Daoy (cell line): ENCODE results near the gene IL17RC. TPM values are rescaled to one million over a fixed set of nuclear protein-coding genes. Genes with fewer than 3 reads are reported as not detected.
"Not testable (repeated sequence)": the region's sequence is repeated elsewhere in the genome, so short reads cannot be mapped to it uniquely, and the experiment has no call there.

Experiments used
- DNase-seq: peaks from one replicate; pipeline ENCODE4 v3.0.0-alpha.2; 2015; ENCODE audit warnings: low read depth
- total RNA-seq: library from RNA; depleted of rRNA; stranded (reverse); fragments of >200 nt; shearing (Covaris generic); gene quantifications from 2 replicates; pipeline ENCODE4 v1.2.3, GENCODE V29; 2014; rRNA removed

IL17RC gene, protein sequence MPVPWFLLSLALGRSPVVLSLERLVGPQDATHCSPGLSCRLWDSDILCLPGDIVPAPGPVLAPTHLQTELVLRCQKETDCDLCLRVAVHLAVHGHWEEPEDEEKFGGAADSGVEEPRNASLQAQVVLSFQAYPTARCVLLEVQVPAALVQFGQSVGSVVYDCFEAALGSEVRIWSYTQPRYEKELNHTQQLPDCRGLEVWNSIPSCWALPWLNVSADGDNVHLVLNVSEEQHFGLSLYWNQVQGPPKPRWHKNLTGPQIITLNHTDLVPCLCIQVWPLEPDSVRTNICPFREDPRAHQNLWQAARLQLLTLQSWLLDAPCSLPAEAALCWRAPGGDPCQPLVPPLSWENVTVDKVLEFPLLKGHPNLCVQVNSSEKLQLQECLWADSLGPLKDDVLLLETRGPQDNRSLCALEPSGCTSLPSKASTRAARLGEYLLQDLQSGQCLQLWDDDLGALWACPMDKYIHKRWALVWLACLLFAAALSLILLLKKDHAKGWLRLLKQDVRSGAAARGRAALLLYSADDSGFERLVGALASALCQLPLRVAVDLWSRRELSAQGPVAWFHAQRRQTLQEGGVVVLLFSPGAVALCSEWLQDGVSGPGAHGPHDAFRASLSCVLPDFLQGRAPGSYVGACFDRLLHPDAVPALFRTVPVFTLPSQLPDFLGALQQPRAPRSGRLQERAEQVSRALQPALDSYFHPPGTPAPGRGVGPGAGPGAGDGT
- total RNA-seq = 6.7 and 9.5 TPM in 2 replicates

DNA sequence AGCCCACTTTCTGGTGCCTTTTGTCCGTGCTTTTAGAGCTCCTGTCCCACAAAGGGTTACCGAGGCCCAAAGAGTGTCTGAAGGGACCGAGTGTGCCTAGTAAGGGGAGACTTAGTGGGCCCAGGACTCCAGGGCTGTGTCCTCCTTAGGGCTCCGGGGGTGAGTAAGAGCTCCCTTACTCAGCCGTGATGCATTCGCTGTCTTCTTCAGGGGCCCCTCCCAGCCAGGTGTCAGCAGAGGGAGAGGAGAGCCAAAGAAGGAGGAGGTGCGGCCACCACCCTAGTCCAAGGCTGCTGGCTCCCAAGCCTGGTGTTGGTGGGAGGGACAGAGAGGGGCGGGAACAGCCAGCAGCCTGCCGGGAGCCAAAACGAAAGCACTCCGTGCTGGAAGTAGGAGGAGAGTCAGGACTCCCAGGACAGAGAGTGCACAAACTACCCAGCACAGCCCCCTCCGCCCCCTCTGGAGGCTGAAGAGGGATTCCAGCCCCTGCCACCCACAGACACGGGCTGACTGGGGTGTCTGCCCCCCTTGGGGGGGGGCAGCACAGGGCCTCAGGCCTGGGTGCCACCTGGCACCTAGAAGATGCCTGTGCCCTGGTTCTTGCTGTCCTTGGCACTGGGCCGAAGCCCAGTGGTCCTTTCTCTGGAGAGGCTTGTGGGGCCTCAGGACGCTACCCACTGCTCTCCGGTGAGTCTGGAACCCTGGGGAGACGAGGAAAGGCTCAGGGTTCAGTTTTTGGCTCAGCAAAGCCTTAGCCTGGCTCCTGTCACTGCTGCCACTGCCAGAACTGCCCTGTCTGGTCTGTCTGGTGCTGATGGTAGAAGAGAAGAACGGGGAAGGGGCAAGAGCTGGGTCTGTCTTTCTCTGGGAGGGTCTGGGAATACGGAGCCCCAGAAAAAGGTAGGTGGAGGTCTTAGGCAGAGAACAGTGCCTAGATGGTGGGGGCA, at the start of gene IL17RC:
TSS of gene IL17RC (plus strand) at position 365 of the 947 bp plus-strand sequence. CDS start at position 583, 218 bp downstream.
- DNase-seq = peak; percentile 91

DNA sequence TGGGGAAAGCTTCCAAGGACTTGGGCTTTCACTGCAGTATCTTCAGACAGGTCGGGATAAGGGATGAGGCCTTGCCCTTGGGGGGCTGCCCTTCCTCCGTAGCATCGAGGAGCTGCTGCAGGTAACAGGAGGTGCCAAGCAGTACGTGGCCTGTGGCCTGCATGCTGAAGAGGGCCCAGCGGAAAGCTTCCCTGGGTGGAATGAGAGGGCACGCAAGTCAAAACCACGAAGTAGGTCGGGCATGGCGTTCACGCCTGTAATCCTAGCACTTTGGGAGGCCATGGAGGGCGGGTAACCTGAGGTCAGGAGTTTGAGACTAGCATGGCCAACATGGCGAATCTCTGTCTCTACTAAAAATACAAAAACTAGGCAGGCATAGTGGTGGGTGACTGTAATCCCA, 49.8 kb upstream of the IL17RC start:
- no peak for DNase-seq

DNA sequence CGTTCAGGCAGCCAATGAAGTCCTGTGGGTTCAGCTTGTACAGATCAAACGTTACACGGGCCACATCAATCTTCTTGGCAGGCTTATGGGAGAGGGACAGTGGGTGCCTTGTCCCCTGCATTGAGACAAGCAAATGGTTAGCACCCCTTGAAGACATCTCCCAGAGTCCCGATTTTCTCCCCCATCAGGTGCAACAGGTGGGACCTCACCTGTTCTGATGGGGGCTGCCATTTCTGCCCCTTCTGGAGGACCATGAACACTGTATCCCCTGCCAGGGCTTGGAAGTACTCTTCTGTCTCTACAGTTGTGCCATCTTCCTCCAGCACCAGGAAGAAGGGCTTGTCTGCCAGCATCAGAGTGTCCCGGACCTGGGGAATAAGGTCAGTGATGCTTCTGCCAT, 46.9 kb upstream of the IL17RC start:
- no peak for DNase-seq

DNA sequence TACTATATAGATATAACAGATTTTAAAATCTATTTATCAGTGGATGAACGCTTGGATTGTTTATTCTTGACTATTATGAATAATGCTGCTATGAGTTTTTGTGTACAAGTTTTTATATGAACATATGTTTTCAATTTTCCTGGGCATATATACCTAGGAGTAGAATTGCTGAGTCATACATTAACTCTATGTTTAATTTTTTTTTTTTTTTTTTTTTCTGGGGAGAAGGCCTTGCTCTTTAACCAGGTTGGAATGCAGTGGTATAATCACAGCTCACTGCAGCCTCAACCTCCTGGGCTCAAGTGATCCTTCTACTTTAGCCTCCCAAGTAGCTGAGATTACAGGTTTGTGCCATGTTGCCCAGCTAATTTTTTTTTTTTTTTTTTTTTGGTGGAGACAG, 45.9 kb upstream of the IL17RC start:
- peak; percentile 28 for DNase-seq

DNA sequence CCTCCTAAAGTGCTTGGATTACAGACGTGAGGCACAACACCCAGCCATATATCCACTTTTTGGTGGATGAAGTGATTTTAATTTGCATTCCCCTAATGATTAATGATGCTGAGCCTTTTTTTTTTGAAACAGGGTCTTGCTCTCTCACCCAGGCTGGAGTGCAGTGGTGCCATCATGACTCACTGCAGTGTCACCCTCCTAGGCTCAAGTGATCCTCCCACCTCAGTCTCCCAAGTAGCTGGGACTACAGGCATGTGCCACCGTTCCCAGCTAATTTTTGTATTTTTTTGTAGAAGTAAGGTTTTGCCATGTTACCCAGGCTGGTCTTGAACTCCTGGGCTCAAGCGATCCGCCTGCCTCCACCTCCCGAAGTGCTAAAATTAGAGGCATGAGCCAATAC, 44.8 kb upstream of the IL17RC start:
- DNase-seq = peak; percentile 37

DNA sequence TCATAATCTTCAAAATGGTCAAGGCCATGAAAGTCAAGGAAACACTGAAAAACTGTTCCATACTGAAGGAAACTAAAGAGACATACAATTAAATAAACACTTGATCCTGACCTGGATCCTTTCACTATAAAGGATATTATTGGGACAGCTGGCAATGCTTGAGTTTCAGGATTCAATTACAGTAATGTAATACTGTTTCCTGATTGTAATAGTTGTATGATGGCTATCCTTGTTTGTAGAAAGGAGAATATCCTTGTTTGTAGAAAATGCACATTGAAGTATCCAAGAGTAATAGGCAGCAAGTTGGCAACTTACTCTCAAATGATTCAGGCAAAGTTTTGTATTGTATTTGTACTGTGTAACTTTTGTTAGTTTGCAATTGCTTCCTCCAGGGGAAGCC, 41.5 kb upstream of the IL17RC start:
- no peak for DNase-seq

DNA sequence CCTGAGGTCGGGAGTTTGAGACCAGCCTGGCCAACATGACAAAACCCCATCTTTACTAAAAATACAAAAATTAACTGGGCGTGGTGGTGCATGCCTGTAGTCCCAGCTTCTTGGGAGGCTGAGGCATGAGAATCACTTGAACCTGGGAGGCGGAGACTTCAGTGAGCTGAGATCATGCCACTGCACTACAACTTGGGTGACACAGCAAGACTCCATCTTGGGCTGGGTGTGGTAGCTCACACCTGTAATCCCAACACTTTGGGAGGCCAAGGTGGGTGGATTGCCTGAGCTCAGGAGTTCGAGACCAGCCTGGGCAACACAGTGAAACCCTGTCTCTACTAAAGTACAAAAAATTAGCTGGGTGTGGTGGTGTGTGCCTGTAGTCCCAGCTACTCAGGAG, 40.6 kb upstream of the IL17RC start:
- DNase-seq = not testable (repeated sequence)

DNA sequence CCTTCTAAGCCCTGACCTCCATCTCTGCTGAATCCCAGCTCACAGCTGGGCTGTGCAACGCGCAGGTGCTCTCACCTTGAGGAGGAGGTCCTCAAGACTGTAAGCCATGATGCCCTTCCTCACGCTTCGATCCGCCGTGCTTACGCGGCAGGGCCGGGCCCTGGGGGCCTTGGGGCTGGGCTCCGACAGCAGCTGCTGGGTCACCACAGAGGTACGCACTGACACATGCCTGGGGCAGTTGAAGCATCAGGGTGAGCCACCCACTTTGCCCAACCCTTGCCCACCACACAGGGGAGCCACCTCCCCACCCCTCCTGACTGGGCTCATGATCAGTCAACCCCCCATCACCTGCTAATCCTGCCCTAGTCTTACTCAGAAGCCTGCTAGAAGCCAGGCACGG, 39.9 kb upstream of the IL17RC start:
- DNase-seq = no peak

DNA sequence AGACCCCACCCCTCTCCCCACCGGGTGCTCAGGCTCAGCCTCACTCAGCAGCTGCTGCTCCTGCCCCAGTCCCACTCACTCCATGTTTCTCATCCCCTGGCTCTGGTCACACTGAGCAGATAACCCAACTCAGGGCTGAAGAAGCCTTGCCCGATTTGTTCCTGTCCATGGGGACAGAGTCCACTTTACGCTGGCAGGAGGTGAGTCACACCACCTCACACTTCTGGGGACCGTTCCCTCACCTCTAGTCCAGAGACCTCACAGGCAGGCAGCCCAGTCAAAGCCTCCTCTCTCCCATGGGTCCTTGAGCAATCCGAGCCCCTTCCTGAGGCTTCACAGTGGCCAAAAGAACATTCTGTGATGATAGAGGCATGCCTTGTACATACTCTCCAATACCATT, 38.2 kb upstream of the IL17RC start:
- no peak for DNase-seq

DNA sequence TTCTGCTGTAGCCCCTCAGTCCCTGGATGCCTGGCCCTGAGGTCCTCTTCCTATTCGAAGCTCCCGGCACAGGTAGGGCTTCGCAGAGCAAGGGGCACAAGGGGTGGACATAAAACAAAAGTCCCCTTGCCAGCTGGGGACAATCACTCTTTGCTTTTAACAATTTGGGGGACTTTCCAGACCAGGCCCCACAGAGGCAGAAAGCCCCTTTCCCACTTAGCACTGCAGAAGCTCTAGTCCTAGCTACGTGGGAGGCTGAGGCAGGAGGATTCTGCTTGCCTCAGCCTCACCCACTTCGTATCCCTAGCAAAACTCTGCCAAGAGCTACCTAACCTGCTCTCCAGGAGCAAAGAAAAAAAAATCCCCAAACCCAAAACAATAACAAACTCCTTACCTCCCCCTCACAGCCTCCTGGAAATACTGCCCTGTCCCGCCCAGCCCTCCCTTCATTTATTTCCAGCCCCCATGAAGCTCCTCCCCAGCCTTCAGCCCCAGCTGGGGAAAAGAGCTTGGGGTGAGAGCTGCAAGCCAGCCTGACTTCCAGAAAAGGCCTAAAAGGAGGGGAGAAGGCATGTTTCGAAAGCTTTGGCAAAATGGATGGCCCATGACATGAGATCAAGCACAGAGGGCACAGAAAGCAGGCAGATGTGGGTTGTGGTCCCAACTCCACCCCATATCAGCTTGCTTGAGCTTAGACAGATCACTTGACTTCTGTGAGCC, 36.9 kb upstream of the IL17RC start, which contains the start of gene CIDEC:
TSS of gene CIDEC (minus strand) at position 424 of the 720 bp plus-strand sequence. CDS start 1,767 bp downstream, outside the sequence.
- no peak for DNase-seq

DNA sequence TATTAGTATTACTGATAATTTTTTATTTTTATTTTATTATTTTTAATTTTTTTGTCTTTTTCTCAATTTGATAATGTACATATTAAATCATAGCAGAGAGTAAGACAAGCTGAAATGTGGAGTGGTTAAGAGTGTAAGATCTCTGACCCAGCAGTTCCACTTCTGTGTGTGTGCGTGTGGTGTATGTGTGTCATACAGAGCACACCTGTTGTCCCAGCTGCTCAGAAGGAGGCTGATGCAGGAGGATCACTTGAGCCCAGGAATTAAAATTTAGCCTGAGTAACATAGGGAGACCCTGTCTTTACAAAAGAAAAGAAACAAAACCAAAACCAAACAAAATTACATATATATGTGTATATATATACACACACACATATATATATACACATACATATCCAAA, 35.5 kb upstream of the IL17RC start:
- DNase-seq = no peak

DNA sequence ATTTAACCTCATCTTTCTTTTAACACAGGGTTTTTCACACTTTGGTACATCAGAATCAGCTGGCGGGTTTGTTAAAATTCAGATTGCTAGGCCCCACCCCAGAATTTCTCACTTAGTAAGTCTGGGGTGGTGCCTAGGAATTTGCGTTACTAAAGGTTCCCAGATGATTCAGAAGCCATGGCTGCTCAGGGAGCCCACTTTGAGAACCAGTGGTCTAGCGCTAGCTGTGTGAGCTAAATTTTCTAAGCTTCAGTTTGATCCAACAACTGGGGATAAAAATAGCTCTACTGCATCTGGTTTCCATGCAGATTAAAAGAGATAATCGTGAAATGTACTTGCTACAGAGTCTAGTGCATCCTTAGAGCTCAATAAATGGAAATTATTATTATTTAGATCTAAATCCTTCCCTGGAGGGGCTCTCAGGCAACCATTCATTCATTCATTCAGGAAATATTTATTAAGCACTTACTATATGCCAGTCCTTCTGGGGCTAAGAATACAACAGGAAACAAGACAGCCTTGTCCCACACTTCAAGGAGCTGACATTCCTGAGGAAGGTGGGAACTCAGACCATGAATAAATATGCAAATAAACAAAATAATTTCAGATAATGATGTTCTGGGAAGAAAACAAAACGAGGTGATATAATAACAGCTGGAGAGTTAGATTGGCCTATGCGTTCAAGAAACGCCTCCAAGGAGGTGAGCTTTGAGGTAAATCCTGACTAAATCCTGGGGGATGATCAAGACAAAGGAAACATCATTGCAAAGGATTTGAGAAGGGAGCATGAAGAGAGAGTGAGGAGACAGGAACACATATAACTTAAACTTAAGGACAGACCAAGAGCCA, 33.0 kb upstream of the IL17RC start:
- DNase-seq = no peak

DNA sequence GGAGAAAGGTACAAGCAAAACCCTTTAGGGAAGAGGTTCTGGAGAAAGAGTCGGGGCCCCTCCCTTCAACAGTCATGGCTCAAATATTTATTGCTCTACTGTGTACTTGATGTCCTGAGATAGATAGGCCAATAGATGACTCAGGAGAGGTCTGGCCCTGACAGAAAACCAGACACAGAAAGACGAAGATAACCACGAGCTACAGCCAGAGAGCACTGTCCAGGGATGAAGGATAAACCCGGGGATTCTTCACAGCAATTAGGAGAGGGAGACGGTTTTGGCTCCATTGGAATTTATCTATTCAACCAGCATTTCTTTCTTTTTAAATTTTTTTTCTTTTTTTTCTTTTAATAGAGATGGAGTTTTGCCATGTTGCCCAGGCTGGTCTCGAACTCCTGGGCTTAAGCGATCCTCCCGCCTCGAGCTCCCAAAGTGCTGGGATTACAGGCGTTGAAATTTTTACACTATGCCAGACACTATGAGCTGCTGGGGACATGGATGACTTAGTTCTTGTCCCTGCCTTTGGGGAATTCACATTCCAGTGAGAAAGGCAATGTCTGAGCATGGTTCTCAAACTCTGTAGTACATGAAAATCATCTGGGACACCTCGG, 32.2 kb upstream of the IL17RC start:
- peak; percentile 68 for DNase-seq

DNA sequence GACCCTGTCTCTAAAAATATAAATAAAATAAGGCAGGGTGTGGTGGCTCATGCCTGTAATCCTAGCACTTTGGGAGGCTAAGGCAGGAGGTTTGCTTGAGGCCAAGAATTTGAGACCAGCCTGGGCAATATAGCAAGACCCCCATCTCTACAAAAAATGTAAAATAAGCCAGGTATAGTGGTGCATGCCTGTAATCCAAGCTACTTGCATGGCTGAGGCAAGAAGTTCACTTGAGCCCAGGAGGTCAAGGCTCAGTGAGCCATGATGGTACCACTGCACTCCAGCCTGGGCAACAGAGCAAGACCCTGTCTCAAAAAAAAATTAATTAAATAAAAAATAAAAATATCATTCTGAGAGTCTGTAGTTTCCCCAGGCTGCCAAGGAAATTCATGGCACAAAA, 30.6 kb upstream of the IL17RC start:
- no peak for DNase-seq

DNA sequence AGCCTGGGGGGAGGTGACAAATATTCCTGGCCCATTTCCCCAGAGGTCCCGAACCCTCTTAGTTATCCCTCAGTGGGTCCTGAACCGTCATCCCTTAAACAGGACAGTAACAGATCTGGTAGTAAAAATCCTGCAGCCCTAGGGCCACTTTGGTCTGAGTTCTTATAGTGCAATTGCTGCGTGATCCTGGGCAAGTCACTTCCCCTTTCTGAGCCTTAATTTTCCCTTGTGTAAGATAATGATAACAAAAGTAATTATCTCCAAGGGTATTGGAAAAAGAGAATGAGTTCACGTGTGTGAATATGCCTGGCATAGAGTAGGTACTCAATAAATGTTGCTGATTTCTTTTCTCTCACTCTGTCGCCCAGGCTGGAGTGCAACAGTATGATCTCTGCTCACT, 29.4 kb upstream of the IL17RC start:
- no peak for DNase-seq

DNA sequence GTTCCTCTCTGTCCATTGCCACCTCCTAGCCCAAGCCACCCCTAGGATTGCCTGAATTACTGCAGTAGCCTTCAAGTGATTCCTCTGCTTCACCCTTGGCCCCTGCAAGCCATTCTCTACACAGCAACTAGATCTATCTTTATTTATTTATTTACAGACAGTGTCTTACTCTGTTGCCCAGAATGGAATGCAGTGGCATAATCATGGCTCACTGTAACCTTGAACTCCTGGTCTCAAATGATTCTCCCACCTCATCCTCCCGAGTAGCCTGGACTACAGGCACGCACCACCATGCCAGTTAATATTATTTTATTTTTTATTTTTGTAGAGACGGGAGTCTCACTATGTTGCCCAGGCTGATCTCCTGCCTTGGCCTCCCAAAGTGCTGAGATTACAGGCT, 28.4 kb upstream of the IL17RC start:
- DNase-seq = no peak

DNA sequence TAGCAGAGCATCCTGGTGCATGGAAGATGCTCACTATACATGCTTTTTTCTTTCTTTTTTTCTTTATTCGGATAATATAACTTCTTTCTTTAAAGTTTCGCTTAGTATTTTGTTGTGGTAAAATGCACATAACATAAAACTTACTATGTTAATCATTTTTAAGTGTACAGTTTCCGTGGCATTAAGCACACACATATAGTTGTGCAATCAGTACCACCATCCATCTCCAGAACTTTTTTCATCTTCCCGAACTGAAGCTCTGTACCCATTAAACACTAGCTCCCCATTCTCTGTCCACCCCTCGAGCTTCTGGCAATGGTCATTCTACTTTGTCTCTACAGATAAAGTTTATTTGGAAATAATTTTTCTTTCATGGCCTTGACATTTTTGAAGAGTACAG, 27.5 kb upstream of the IL17RC start:
- DNase-seq = no peak

DNA sequence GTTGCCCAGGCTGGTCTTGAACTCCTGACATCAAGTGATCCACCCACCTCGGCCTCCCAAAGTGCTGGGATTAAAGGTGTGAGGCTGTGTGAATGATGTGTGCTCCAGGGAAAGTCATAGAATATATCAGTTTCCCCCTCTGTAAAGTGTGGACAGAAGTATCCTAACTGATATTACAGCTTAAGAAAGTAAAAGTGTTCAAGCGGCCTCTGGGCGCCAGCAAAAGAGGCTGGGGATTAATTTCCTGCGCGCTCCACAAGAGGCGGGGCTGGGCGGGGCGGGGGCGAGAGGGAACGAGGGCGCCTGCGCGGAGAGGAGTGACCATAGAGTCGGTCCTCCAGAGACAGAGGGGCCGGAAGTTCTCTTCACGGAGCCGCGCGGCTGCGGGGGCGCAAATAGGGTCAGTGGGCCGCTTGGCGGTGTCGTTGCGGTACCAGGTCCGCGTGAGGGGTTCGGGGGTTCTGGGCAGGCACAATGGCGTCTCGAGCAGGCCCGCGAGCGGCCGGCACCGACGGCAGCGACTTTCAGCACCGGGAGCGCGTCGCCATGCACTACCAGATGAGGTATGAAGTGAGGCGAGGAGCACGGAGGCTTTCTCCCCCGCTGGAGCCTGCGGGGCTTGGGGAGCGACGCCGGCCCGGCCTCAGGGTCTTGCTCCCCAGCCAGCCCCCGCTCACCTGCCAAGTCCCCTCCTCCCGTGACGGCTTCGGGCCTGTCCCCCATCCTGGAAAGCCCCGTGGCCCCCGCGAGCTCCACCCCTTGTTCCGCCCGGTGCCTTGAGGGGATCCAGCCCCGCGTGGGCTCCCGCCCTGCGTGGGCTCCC, 26.4 kb upstream of the IL17RC start, which contains the start of gene JAGN1:
TSS of gene JAGN1 (plus strand) at position 362 of the 823 bp plus-strand sequence. CDS start at position 475, 113 bp downstream.
- DNase-seq = peak; percentile 86
